Mesothelial cell of epicardium (in vitro differentiated cells): ENCODE measurements around the gene GRK5. TPM values are rescaled to one million over a fixed set of nuclear protein-coding genes. Genes with fewer than 3 reads are reported as not detected.

Source experiments
- DNase-seq, 2 experiments: peaks; one replicate each; pipeline ENCODE4 v3.0.0; 2021; ENCODE audit warnings: low spot score in 2 of 2; ENCODE audit not compliant: unreplicated experiment in 2 of 2
- H3K27ac Mint-ChIP-seq: 2 replicates; pipeline ENCODE4 v1.8.0; 2021; ENCODE audit warnings: mixed read lengths
- H3K27me3 Mint-ChIP-seq: 2 replicates; pipeline ENCODE4 v1.8.0; 2021; ENCODE audit warnings: low read depth, mixed read lengths
- H3K36me3 Mint-ChIP-seq: 2 replicates; pipeline ENCODE4 v1.8.0; 2021; ENCODE audit warnings: mixed read lengths
- H3K4me1 Mint-ChIP-seq: 2 replicates; pipeline ENCODE4 v1.8.0; 2021; ENCODE audit warnings: mixed read lengths
- H3K4me3 Mint-ChIP-seq: 2 replicates; pipeline ENCODE4 v1.8.0; 2021; ENCODE audit warnings: mild to moderate bottlenecking, moderate library complexity, mixed read lengths
- H3K9me3 Mint-ChIP-seq: 2 replicates; pipeline ENCODE4 v1.8.0; 2021; ENCODE audit warnings: mixed read lengths
- total RNA-seq: library from RNA; stranded (reverse); gene quantifications from 3 replicates; pipeline ENCODE4 v1.2.1, GENCODE V29; 2021
- TF ChIP-seq, protein P1 (sequence below): fragments of 200-600 bp; sonication (generic); IDR thresholded peaks from one replicate; pipeline ENCODE4 v1.5.0; 2021; ENCODE audit warnings: antibody characterized with exemption; ENCODE audit not compliant: unreplicated experiment

Gene GRK5
- total RNA-seq, 1 donor from 2014 or later, result 14.5 TPM

DNA sequence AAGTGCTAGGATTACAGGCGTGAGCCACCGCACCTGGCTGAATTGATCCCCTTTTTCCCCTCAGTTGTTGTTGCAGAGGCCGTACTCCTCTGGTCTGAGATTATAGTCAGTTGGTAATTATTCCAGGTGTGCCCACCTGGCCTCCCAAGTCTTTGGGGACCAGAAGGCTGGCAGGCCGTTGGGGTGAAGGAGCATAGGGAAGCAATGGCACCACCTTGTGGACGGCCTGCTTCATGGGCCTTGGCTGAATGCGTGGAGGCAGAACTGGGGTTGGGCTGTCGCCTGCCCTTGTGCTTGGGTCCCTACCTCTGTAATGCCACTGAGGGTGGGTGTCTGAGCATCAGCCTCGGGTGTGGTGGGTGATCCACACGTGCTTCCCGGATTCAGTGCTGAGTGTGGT is 209.5 kb downstream of the GRK5 start:
- TF ChIP-seq, protein P1, sequence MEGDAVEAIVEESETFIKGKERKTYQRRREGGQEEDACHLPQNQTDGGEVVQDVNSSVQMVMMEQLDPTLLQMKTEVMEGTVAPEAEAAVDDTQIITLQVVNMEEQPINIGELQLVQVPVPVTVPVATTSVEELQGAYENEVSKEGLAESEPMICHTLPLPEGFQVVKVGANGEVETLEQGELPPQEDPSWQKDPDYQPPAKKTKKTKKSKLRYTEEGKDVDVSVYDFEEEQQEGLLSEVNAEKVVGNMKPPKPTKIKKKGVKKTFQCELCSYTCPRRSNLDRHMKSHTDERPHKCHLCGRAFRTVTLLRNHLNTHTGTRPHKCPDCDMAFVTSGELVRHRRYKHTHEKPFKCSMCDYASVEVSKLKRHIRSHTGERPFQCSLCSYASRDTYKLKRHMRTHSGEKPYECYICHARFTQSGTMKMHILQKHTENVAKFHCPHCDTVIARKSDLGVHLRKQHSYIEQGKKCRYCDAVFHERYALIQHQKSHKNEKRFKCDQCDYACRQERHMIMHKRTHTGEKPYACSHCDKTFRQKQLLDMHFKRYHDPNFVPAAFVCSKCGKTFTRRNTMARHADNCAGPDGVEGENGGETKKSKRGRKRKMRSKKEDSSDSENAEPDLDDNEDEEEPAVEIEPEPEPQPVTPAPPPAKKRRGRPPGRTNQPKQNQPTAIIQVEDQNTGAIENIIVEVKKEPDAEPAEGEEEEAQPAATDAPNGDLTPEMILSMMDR, result peak; percentile 60
- Mint-ChIP-seq H3K27me3 (no peaks in the 10 kb centered on the region), H3K4me3 (no peak overlapping the region), H3K36me3 (no peaks in the 10 kb centered on the region), H3K27ac (no peak overlapping the region), H3K9me3 (no peaks in the 10 kb centered on the region), H3K4me1 (peaks cover 28% of the 10 kb centered on the region)
- DNase-seq, result peak in 1 of 2 experiments; percentile 67

DNA sequence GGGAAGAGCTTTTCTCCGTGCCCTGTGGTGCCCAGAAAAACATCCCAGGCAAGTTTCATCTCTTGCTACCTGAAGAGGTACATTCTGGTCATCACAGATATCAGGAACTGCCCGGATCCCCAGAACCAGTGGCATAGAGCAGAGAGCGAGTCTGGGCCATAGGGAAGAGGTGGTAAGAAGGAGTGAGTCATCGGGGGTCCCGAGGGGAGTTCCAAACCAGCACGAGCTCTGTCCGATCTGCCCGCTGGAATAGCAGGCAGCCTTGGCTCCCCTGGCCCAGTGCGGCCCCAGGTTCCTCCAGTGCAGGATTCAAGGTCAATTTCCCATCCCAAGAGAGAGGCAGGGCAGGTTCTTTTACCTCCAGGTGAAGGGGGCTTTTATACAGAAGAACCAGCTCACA is 210.5 kb downstream of the GRK5 start:
- DNase-seq, result no peak
- Mint-ChIP-seq H3K27ac (no peak overlapping the region), H3K27me3 (no peaks in the 10 kb centered on the region), H3K36me3 (no peaks in the 10 kb centered on the region), H3K4me3 (no peak overlapping the region), H3K4me1 (peaks cover 22% of the 10 kb centered on the region), H3K9me3 (no peaks in the 10 kb centered on the region)
- TF ChIP-seq, protein P1, result no peak

DNA sequence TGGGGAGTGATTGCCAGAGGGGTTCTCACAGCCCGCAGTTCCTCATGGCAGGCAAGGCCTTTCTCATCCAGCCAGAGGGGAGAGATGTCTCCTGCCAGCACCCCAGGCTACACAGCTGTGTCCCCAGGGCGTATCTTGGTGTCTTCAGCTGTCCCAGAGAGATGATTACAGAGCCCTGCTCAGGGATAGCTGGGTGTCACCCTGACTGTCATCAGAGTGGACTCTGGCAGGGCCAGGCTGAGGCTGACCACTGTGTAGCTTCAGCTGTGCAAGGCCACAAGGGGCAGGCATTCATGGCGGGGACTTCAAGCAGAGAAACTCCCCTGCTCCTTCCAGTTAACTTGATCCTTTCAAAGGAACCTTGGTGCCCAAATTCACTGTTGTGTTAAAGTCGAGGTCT is 211.0 kb downstream of the GRK5 start:
- DNase-seq, result no peak
- no peaks in the 10 kb centered on the region for H3K9me3 Mint-ChIP-seq
- H3K4me1 Mint-ChIP-seq, result peaks cover 17% of the 10 kb centered on the region
- no peak overlapping the region for H3K27ac Mint-ChIP-seq
- TF ChIP-seq, protein P1, result no peak
- no peaks in the 10 kb centered on the region for H3K27me3 Mint-ChIP-seq
- no peak overlapping the region for H3K4me3 Mint-ChIP-seq
- H3K36me3 Mint-ChIP-seq, result no peaks in the 10 kb centered on the region

DNA sequence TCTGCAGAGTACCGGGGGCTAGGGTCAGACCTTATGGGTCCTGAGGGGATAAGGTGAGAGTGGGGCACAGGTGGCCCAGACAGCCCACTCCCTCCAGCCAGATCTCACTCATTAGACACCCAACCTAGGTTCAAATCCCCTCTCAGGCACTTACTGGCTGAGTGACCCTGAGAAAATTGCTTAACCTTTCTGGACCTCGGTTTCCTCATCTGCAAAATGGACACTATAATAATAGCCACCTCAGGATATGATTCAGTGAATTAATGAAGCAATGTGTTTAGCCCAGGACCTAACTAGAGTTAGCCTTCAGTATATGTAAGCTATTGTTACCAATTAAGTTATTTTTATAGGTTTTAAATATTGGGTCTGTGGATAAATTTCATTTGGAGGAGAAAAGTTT is 212.6 kb downstream of the GRK5 start:
- Mint-ChIP-seq H3K36me3 (no peaks in the 10 kb centered on the region), H3K4me3 (no peak overlapping the region), H3K4me1 (peaks cover 4% of the 10 kb centered on the region), H3K9me3 (no peaks in the 10 kb centered on the region), H3K27me3 (no peaks in the 10 kb centered on the region), H3K27ac (no peak overlapping the region)
- TF ChIP-seq, protein P1, result no peak
- no peak for DNase-seq

DNA sequence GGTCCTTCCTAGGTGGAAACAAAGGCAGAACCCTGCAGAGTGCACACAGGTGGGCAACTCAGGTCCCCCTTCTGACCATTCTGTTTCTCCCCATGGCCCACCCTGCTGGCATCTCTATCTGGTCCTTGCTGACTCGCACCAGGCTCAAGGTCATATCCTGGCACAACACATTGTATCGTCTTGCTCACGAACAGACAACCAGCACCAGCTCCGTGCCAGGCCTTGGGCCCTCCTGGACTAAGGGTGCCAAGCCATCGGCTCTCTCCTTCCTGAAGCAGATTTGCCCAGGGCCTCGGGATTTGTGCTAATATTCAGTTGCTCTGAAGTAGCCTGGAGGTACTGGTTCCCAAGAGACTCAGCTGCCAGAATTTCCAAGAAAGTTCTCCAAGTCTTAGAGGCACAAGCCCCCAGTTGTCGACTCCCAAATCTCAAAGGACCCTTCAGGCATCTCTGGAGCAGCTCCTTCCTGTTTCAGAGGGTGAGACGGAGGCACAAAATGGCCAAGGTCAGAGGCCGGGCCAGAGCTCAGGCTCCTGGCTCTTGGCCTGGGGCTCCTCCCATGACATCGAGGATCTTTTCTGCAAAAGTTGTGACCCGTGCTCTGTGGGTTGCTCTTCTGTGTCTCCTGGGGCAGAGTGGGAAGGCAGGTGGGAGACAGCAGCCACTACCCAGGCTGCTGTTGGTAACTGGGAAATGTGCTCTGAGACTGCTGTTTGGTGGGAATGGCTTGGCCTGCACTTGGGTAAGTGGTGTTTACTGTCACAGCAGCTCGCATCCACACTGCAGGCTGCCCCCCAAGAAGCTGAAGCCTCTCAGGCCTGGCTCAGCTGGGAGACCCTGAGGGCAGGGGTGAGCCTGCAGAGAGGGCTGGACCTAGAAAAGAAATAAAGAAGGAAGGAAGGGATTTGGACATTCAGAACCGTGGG is 213.8 kb downstream of the GRK5 start:
- TF ChIP-seq, protein P1, result no peak

More for the DNA sequence above, 213.8 kb downstream of the GRK5 start:
- Mint-ChIP-seq H3K36me3 (no peaks in the 10 kb centered on the region), H3K9me3 (no peaks in the 10 kb centered on the region), H3K4me3 (no peak overlapping the region), H3K4me1 (no peaks in the 10 kb centered on the region), H3K27me3 (no peaks in the 10 kb centered on the region), H3K27ac (no peak overlapping the region)
- DNase-seq, result no peak
